Loucy (cell line): ENCODE results near the gene AGAP1.

Experiments
- CTCF ChIP-seq: fragments of 200-600 bp; sonication (generic); conservative IDR thresholded peaks from 2 replicates; pipeline ENCODE4 v1.5.1; 2014; ENCODE audit warnings: mild to moderate bottlenecking, antibody characterized with exemption, low read length
- EZH2phosphoT487 ChIP-seq: fragments of 200-600 bp; IDR thresholded peaks from 2 replicates; pipeline ENCODE4 v1.6.1; 2018; ENCODE audit warnings: antibody characterized with exemption, mild to moderate bottlenecking, moderate library complexity, borderline replicate concordance

- TF ChIP-seq CTCF (no peak), EZH2phosphoT487 (no peak)
Observed at GRCh38 chr2:236171680-236172254, 677.9 kb downstream of the AGAP1 start.
